Thoracic aorta (tissue), 2 donors: ENCODE results near the gene FAM13B. TPM values are rescaled to one million over a fixed set of nuclear protein-coding genes. Genes with fewer than 3 reads are reported as not detected.

Experiments used
- ATAC-seq: fragments of 150-250 bp; one replicate; pipeline ENCODE4 v1.8.0; 2017; ENCODE audit warnings: low read depth; ENCODE audit not compliant: insufficient number of reproducible peaks, low FRiP score
- DNase-seq: peaks from one replicate; pipeline ENCODE4 v3.0.0-alpha.2; 2020; ENCODE audit warnings: low spot score
- H3K27ac ChIP-seq, 2 donors: fragments of 200-600 bp; sonication (generic); 1 replicate in 1 of 2; 2 replicates in 1 of 2; pipeline ENCODE4 v1.5.1; 2016; ENCODE audit warnings: mild to moderate bottlenecking in 2 of 2, moderate library complexity in 2 of 2
- H3K27me3 ChIP-seq: fragments of 200-600 bp; sonication (generic); replicated peaks from 2 replicates; pipeline ENCODE4 v1.6.0; 2016; ENCODE audit warnings: mild to moderate bottlenecking; ENCODE audit not compliant: insufficient read depth
- H3K36me3 ChIP-seq: fragments of 200-600 bp; sonication (generic); one replicate; pipeline ENCODE4 v1.5.1; 2016
- H3K4me1 ChIP-seq, 2 donors: fragments of 200-600 bp; sonication (generic); 1 replicate in 1 of 2; 2 replicates in 1 of 2; pipeline versions ENCODE4 v1.5.1 to v1.6.0; 2016; ENCODE audit warnings: low read depth in 2 of 2, mild to moderate bottlenecking in 1 of 2; ENCODE audit not compliant: control insufficient read depth in 1 of 2
- H3K4me3 ChIP-seq: fragments of 200-600 bp; sonication (generic); 2 replicates; pipeline ENCODE4 v1.5.1; 2016; ENCODE audit warnings: mild to moderate bottlenecking
- H3K9me3 ChIP-seq: fragments of 200-600 bp; sonication (generic); 2 replicates; pipeline ENCODE4 v1.5.1; 2016
- total RNA-seq, 2 donors: library from RNA; depleted of rRNA; stranded (reverse); fragments of >200 nt; gene quantifications; one replicate each; pipeline versions ENCODE4 v1.1.0 to v1.2.3, GENCODE V29; 2016
- TF ChIP-seq, protein P1 (sequence below): fragments of 200-600 bp; sonication (generic); IDR thresholded peaks from one replicate; pipeline ENCODE4 v1.5.1; 2019; ENCODE audit warnings: antibody characterized with exemption

The FAM13B gene
- total RNA-seq, 2 donors from 2014 or later, result 65.1 to 134 TPM

DNA sequence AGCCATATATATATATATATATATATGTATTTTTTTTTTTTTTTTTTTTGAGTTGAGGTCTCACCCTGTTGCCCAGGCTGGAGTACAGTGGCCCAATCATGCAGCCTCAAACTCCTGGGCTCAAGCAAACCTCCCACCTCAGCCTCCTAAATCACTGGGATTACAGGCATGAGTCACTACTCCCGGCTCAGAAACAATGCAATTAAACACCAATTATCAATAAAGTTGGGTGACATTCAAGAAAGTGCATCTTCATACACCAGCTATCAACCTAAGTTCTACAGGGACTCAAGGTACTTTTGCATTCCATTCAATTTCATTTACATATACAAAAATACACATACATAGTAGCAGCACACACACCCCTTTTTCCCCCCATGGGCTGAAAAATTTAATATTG lies 7.6 kb downstream of the FAM13B start:
- DNase-seq (no peak), ATAC-seq (no peak)
- Histone ChIP-seq H3K27me3 (no peaks in the 10 kb centered on the region), H3K27ac (no peak overlapping the region), H3K9me3 (no peaks in the 10 kb centered on the region), H3K4me1 (peaks cover 34 to 72% of the 10 kb centered on the region in 2 donors), H3K36me3 (no peaks in the 10 kb centered on the region), H3K4me3 (no peak overlapping the region)
- TF ChIP-seq, protein P1, sequence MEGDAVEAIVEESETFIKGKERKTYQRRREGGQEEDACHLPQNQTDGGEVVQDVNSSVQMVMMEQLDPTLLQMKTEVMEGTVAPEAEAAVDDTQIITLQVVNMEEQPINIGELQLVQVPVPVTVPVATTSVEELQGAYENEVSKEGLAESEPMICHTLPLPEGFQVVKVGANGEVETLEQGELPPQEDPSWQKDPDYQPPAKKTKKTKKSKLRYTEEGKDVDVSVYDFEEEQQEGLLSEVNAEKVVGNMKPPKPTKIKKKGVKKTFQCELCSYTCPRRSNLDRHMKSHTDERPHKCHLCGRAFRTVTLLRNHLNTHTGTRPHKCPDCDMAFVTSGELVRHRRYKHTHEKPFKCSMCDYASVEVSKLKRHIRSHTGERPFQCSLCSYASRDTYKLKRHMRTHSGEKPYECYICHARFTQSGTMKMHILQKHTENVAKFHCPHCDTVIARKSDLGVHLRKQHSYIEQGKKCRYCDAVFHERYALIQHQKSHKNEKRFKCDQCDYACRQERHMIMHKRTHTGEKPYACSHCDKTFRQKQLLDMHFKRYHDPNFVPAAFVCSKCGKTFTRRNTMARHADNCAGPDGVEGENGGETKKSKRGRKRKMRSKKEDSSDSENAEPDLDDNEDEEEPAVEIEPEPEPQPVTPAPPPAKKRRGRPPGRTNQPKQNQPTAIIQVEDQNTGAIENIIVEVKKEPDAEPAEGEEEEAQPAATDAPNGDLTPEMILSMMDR, result no peak

DNA sequence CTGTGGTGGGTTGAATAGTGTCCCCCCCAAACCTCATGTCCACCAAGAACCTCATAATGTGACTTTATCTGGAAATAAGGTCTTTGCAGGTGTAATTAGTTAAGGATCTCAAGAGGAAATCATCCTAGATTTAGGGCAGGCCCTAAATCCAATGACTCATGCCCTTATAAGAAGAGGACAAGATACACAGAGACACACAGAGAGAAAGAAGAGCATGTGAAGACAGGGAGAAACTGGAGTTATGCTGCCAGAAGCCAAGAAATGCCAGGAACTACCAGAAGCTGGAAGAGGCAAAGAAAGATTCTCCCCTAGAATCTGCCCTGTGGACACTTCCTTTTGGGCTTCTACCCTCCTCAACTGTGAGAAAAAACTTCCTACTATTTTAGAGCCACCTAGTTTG lies 8.8 kb downstream of the FAM13B start:
- DNase-seq, result no peak
- no peak for ATAC-seq
- no peaks in the 10 kb centered on the region for H3K9me3 ChIP-seq
- no peak overlapping the region for H3K4me3 ChIP-seq
- TF ChIP-seq, protein P1, result no peak
- peaks cover 25 to 61% of the 10 kb centered on the region in 2 donors for H3K4me1 ChIP-seq
- H3K27me3 ChIP-seq, result no peaks in the 10 kb centered on the region
- peaks cover 6% of the 10 kb centered on the region for H3K36me3 ChIP-seq
- no peak overlapping the region for H3K27ac ChIP-seq

DNA sequence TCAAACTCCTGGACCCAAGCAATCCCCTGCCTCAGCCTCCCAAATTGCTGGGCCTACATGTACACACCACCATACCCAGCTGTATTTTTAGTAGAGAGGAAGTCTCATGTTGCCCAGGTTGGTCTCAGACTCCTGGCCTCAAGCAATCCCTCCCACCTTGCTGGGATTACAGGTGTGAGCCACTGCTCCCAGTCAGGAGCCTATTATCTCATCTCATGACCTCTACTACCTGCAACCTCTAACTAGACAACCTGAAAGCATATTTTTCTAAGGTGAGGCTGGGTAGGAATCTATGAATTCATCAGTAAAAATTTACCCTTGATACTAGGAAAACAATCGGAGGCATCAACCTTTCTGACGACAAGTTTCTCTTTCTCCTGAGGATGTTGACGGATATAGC lies 10.0 kb downstream of the FAM13B start:
- no peak for DNase-seq
- H3K9me3 ChIP-seq, result no peaks in the 10 kb centered on the region
- H3K4me1 ChIP-seq, result peaks cover 15 to 49% of the 10 kb centered on the region in 2 donors
- TF ChIP-seq, protein P1, result no peak
- ATAC-seq, result no peak
- H3K4me3 ChIP-seq, result no peak overlapping the region
- H3K36me3 ChIP-seq, result peaks cover 14% of the 10 kb centered on the region
- H3K27me3 ChIP-seq, result no peaks in the 10 kb centered on the region
- H3K27ac ChIP-seq, result no peak overlapping the region

DNA sequence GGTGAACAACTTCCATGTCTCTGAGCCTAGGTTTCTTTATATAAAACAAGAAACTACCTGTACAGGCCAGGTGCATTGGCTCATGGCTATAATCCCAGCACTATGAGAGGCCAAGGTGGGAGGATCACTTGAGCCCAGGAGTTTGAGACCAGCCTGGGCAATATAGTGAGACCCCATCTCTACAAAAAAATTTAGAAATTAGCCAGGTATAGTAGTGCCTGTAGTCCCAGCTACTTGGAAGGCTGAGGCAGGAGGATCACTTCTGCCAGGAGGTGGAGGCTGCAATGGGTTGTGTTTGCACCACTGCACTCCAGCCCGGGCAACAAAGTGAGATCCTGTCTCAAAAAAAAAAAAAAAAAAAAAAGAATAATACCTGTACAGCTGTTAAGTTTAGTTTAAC lies 11.1 kb downstream of the FAM13B start:
- TF ChIP-seq, protein P1, result no peak
- Histone ChIP-seq H3K4me1 (peaks cover 15 to 39% of the 10 kb centered on the region in 2 donors), H3K4me3 (no peak overlapping the region), H3K9me3 (no peaks in the 10 kb centered on the region), H3K27me3 (no peaks in the 10 kb centered on the region), H3K36me3 (peaks cover 25% of the 10 kb centered on the region), H3K27ac (no peak overlapping the region)
- DNase-seq, result no peak
- no peak for ATAC-seq

DNA sequence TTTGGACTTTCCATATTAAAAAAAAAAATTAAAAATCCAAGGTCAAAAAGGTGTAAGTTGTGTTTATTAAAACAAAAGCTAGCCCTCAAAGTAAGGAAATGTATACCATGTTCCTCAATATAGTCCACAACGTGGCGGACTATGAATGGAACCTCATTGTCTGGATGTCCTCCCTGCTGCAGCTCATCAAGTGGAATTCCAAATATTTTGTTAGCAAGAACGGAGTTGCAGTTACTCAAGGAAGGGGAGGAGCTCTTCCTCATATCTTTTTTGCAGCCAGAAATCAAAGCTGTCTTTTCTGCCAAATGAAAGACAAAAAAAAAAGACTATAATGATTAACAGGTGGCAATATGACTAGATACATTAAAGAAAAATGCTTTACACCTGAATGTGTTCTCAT lies 14.0 kb downstream of the FAM13B start:
- peaks cover 37% of the 10 kb centered on the region for H3K36me3 ChIP-seq
- H3K4me1 ChIP-seq, result peaks cover 20 to 37% of the 10 kb centered on the region in 2 donors
- no peaks in the 10 kb centered on the region for H3K27me3 ChIP-seq

More for the DNA sequence above, 14.0 kb downstream of the FAM13B start:
- H3K4me3 ChIP-seq, result no peak overlapping the region
- no peaks in the 10 kb centered on the region for H3K9me3 ChIP-seq
- DNase-seq (no peak), ATAC-seq (no peak)
- no peak overlapping the region for H3K27ac ChIP-seq
- TF ChIP-seq, protein P1, result no peak
